Activated CD4-positive, alpha-beta T cell treated with anti-CD3 and anti-CD28 coated beads for 4 hours (primary cell): Measurements from ENCODE around the gene ATRNL1.

ENCODE experiments used
- DNase-seq, 2 donors: peaks; one replicate each; pipeline ENCODE4 v3.0.0-alpha.2; 2020

Gene ATRNL1

GRCh38 chr10:115851695-115852094 lies 758.5 kb downstream of the ATRNL1 start:
- DNase-seq: no peak

GRCh38 chr10:115854740-115855435 lies 761.7 kb downstream of the ATRNL1 start:
- no peak for DNase-seq

- DNase-seq: no peak
Observed at GRCh38 chr10:115856580-115856979, 763.4 kb downstream of the ATRNL1 start.

- DNase-seq: no peak
Observed at GRCh38 chr10:115857856-115858255, 764.7 kb downstream of the ATRNL1 start.

- DNase-seq: no peak
Observed at GRCh38 chr10:115860182-115861107, 767.3 kb downstream of the ATRNL1 start.

- DNase-seq: no peak
Observed at GRCh38 chr10:115861455-115861854, 768.3 kb downstream of the ATRNL1 start.

- DNase-seq: no peak
Observed at GRCh38 chr10:115861864-115862263, 768.7 kb downstream of the ATRNL1 start.

GRCh38 chr10:115866174-115866573 lies 773.0 kb downstream of the ATRNL1 start:
- DNase-seq: no peak

GRCh38 chr10:115866691-115867090 lies 773.5 kb downstream of the ATRNL1 start:
- no peak for DNase-seq

GRCh38 chr10:115867305-115867704 lies 774.1 kb downstream of the ATRNL1 start:
- no peak for DNase-seq

- no peak for DNase-seq
Observed at GRCh38 chr10:115871855-115872254, 778.7 kb downstream of the ATRNL1 start.

- DNase-seq: no peak
Observed at GRCh38 chr10:115875172-115875571, 782.0 kb downstream of the ATRNL1 start.

- no peak for DNase-seq
Observed at GRCh38 chr10:115879372-115880089, 786.4 kb downstream of the ATRNL1 start.

GRCh38 chr10:115882021-115882420 lies 788.9 kb downstream of the ATRNL1 start:
- no peak for DNase-seq

GRCh38 chr10:115883372-115883771 lies 790.2 kb downstream of the ATRNL1 start:
- DNase-seq: no peak

GRCh38 chr10:115884331-115884730 lies 791.2 kb downstream of the ATRNL1 start:
- DNase-seq: no peak

GRCh38 chr10:115895166-115895565 lies 802.0 kb downstream of the ATRNL1 start:
- DNase-seq: no peak

GRCh38 chr10:115898242-115898641 lies 805.1 kb downstream of the ATRNL1 start:
- DNase-seq: no peak

- no peak for DNase-seq
Observed at GRCh38 chr10:115902596-115902995, 809.4 kb downstream of the ATRNL1 start.

GRCh38 chr10:115903207-115903606 lies 810.0 kb downstream of the ATRNL1 start:
- no peak for DNase-seq

GRCh38 chr10:115903845-115904244 lies 810.7 kb downstream of the ATRNL1 start:
- no peak for DNase-seq

- DNase-seq: no peak
Observed at GRCh38 chr10:115909037-115909436, 815.9 kb downstream of the ATRNL1 start.

- DNase-seq: no peak
Observed at GRCh38 chr10:115909962-115910731, 817.0 kb downstream of the ATRNL1 start.
